GM19324 (cell line): ENCODE data around the gene LRP11.
"Not testable (repeated sequence)": the region's sequence is repeated elsewhere in the genome, so short reads cannot be mapped to it uniquely, and the experiment has no call there.

ENCODE experiments used
- ATAC-seq: cut with Tn5 transposase; IDR thresholded peaks from one replicate; pipeline ENCODE4 v1.9.1; 2021; ENCODE audit warnings: mild to moderate bottlenecking, moderate library complexity; ENCODE audit not compliant: unreplicated experiment, low FRiP score

Gene LRP11

GRCh38 chr6:149852881-149853280 is 11.3 kb downstream of the LRP11 start:
- ATAC-seq = no peak

GRCh38 chr6:149852180-149852579 is 12.0 kb downstream of the LRP11 start:
- no peak for ATAC-seq

DNA sequence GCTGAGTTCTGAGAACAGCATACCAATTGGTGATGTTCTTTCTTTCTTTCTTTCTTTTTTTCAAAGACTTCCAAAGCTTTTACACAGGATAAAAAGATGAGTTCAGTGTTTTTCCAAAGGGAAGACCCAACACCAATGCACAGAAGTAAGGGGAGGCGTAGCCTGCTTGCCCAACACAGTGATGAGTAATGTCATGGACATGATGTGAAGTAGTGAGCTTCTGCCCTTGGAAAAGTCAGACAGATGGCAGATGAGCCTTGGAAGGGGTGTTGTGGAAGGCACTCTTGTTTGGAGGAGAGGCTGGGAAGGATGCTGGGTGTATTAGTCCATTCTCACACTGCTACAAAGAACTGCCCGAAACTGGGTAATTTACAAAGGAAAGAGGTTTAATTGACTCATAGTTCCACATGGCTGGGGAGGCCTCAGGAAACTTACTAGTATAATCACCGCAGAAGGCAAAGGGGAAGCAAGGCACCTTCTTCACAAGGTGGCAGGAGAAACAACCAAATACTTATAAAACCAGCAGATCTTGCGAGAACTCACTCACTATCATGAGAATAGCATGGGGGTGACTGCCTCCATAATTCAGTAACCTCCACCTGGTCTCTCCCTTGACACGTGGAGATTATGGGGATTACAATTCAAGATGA is 12.6 kb downstream of the LRP11 start:
- ATAC-seq = no peak

- ATAC-seq = not testable (repeated sequence)
Observed at GRCh38 chr6:149848343-149848742, 15.8 kb downstream of the LRP11 start.

DNA sequence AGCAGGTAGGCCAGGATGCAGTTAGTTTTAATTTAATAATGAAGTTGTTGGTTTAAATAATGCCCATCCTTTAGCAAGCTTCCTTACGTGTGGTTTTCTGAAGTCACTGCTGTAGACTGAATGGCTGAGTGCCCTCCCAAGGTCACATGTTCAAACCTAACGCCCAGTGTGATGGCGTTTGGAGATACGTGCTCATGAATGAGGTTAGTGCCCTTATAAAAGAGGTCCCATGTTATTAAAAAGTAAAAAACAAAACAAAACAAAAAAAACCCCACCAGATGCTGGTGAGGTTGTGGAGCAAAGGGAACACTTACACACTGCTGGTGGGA is 16.3 kb downstream of the LRP11 start:
- no peak for ATAC-seq

- ATAC-seq = no peak
Observed at GRCh38 chr6:149846321-149846720, 17.8 kb downstream of the LRP11 start.

GRCh38 chr6:149845549-149845948 is 18.6 kb downstream of the LRP11 start:
- ATAC-seq = no peak

DNA sequence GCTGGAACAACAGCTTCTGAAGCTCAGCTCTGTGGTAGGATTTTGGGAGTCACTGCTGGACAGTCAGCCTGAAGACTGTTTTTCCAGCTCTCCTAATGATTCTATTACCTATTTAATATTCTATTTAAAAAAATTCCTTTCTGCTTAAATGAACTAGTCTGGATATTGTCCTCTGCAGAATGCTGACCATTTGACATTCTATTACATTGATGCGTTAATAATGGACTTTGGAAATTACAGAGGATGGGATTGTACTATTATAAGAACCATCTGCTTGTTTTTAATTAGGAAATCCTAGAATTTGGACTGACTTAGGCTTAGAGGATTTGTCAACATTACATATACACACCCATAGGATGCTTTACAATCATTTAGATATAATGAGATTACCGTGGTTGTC is 19.7 kb downstream of the LRP11 start:
- ATAC-seq = no peak

- not testable (repeated sequence) for ATAC-seq
Observed at GRCh38 chr6:149844036-149844435, 20.1 kb downstream of the LRP11 start.

GRCh38 chr6:149843051-149843633 is 21.0 kb downstream of the LRP11 start:
- no peak for ATAC-seq

DNA sequence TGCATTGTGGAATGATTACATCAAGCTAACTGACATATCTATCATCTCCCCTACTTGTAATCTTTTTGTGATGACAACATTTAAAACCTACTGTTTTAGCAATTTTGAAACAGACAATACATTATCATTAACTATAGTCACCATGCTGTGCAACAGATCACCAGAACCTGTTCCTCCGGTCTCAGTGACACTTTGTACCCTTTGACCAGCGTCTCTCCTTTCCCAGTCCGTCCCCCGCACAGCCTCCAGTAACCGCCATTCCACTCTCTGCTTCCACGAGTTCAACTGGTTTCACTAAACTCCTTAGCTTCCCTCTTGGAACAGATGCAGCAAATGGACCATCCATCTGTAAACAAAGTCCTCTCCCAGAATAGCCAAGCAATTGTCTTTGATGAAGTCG is 21.8 kb downstream of the LRP11 start:
- ATAC-seq = no peak

GRCh38 chr6:149840345-149841075 is 23.6 kb downstream of the LRP11 start:
- no peak for ATAC-seq

- ATAC-seq = no peak
Observed at GRCh38 chr6:149834513-149835481, 29.4 kb downstream of the LRP11 start.

GRCh38 chr6:149833651-149834050 is 30.5 kb downstream of the LRP11 start:
- ATAC-seq = no peak

GRCh38 chr6:149831308-149831820 is 32.8 kb downstream of the LRP11 start:
- no peak for ATAC-seq

DNA sequence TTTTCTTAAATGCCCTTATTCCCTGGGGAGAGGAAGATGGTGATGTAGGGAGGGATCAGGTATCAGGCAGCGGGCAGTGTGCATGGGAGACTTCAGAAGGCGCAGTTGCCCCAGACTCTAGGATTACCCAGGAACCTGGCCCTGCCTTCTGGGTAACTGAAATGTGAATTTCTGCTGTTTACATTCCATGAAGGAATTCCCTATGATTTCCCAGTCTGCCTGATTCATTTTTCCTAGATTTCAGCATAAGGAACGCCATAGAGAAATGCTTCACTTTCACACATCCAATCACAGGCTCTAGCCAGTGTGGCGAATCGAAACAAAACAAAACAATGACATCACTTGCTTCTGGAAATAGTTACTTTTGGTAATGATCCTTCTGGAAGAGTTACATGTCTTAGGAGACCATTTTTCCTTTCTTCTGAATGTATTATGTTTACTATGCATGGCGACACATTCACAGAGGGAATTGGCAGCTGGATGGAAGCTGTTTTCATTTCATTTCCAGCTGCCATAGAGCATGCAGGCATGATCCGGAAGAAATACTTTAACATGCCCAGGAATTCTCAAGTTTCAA is 33.3 kb downstream of the LRP11 start:
- no peak for ATAC-seq

DNA sequence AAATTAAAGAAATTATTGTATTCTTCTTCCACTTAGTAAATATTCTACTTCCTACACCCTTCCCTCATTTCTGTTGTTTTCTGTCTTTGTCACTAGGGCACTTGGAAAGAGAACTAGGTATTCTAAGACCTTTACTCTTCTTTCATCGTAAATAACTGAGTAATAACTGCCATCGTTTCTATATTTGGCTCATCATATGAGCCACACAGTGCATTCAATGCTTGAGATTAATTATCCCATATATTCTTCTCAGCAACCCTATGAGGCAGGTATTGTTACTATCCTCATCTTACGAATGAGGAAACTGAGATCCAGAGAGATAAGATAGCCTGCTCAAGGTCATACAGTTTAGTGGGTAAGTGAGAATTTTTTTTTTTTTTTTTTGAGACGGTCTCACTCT is 38.9 kb downstream of the LRP11 start:
- no peak for ATAC-seq

DNA sequence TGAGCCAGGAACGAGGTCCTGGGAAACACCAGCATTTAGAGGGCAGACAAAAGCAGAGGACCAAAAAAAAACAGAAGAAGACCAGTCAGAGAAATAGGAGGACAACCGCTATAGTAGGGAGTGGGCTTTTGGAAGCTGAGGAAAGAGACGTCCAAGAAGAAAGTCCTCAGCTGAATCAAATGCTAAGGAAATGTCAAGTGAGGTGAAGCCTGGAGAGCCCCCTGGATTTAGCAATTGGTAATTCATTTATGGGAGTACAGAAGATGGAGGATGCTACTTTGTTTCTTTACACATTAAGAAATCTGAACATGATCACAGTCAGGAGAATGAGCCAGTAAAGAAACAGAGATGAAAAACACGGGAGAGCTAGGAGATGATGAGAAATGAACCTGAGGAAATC is 41.1 kb downstream of the LRP11 start:
- ATAC-seq = no peak

DNA sequence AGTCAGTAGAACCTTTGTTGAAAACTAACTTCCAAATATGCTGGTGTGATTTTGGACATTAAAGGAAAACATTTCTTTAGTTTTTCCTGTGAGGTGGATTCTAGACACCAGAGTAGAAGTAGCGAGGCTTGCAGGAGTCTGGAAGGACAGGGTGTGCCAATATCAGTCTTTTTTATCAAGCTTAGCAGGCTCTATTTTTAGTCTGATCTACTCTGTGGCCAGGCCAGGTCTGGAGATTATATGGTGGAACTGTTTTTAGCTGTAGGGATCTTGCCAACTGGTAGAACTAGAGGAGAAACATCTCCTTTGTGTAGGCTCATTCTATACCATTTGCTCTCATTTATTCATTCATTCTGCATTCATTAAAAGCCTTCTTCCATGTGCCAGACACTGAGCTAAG is 42.7 kb downstream of the LRP11 start:
- no peak for ATAC-seq

- no peak for ATAC-seq
Observed at GRCh38 chr6:149820506-149820905, 43.7 kb downstream of the LRP11 start.
